ENCODE data around the gene AFG1L.
"Not testable (repeated sequence)": the region's sequence is repeated elsewhere in the genome, so short reads cannot be mapped to it uniquely, and the experiment has no call there.

Gene AFG1L

DNA sequence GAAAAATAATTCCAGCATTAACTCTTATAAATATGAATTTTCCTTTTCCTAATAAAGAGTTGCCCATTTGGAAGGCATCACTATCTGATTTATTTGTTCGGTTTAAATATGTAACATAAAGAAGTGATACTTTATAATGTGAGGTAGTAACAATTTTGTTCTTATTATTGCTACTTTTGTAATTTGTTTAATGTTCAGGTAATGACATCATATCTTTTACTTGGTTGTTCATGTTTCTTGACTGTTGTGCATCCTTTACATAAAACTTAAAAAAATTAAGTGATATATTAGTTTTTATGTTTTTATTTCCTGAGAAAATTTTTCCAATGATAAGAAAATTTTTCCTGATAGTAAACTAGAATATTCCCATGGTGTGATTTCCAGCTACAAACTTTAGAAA is 124.6 kb downstream of the AFG1L start:
- no peak for DNase-seq

DNA sequence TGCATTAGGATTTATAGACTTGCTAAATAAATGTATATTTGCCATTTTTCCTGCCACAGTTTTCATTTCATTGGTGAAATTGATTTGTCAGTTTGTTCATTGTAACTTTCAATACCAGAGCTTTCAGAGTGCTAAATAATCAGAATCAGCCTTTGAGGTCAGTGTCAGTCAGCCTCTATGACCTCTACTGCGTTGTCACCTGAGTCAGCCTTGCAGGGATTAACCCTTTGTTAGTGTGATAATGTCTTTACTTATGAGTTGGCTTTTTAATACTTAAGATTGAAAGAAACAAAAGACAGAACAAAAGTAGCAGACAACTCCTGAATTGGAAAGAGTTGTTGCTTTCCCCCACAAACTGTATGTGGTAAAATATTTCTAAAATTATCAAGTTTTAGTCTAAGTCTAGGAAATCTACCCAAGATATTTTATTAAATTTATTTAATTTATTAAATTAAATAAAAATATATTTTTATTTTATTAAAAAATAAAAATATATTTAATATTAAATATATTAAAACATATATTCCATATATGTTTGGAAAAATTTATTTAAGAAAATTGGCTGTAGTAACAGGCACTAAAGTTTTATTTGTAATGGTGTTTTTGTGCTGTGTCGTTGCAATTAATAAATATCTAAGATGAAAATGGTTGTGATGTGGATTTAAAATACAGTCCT is 125.2 kb downstream of the AFG1L start:
- DNase-seq: no peak

DNA sequence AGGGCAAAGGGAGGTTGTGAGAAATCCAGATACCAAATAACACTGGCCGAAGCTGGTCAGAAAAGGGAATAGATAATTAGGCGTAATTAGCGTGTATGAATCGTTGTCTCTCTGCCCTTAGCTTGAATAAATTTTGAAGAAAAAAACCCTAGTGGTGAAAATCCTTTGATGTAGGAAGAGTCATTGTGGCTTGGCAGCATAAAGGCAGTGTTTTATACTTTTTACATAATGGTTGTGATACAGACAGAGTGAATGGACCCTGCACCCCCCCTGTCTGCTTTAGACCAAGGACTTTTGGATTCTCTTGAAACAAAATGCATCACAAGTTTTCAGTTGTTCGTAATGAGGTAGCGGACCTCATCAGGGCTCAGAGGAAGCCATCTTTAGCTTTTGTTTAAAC is 126.5 kb downstream of the AFG1L start:
- DNase-seq: no peak

DNA sequence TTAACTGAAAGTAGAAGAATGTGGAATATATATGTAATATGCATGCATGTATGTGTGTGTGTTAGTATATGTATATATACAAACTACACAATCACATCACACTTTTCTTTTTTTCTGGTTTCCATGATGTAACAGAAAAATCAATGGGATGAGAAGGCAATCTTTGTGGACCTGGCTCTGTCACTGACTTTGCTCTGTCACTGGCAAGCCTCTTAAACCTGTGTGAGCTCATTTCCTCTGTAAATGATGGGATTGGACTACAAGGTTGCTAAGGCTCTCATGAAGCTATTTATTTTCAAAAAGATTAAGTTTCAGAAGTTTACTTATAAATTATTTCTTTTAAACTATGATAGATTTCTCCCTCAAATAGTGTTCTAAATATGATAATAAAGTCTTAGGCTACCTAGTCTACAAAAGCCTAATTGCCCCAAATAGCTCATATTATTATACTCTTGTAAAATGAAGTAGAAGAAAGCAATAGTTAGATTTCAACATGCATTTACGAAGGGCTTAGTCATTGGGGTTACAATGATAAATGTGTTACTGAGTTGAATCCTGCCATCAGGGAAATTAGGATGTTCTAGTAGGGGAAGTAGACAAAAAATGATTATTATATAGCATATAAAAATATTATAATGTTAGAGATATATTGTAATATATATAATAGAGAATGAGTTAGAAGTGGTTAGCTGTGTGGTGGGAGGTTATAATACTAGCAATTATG is 129.3 kb downstream of the AFG1L start:
- DNase-seq: peak; percentile 16

DNA sequence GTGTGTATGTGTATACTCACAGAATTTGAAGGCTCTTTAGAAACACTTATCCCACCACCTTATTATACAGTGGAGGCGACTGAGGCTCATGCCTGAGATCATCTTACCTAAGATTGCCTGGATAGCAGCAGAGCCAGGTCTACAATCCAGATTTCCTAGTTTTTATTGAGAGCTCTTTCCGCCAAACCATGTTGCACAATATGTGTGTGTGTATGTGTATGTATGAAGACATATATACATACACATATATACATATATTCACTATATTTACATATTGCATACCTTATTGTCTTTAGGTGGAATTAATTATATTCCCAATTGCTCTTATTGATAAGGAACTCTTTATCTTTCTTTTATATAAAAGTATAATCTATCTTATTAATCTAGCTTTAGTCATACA is 130.6 kb downstream of the AFG1L start:
- no peak for DNase-seq

DNA sequence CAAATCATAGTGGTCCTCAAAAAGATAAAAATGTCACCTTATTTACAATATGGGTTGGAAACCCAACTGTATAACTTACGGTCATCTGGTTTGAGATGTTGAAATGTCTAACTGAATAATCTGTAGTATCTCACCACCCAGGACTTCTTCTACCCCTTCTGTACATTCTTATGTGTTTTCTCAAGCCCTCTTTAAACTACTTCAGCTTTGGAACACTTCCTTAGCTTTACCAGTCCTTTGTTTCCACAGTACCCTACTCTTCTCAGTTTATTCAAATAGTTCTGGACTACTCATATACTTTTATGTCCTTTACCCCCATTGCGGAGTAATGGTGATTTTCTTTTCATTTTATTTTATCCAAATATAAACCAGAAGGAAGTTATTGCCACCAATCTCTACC is 137.3 kb downstream of the AFG1L start:
- DNase-seq: no peak

DNA sequence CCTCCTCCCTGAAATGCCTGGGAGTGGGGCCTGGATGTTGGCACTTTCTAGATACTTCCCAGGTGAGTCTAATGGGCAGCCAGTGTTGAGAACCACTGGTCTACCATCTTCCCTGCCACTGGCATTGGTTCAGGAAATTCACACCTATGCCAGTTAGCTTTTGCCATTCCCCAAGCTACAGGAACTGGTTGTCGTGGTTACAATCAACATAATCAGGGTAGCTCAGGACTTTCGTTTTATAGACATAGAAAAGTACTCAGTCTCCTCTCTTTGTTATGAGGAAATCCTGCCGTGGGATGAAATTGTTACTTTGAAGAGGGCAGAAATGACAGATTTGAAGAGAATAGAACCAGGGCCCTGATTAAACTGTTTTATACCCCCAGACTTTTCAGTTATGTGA is 137.9 kb downstream of the AFG1L start:
- no peak for DNase-seq

DNA sequence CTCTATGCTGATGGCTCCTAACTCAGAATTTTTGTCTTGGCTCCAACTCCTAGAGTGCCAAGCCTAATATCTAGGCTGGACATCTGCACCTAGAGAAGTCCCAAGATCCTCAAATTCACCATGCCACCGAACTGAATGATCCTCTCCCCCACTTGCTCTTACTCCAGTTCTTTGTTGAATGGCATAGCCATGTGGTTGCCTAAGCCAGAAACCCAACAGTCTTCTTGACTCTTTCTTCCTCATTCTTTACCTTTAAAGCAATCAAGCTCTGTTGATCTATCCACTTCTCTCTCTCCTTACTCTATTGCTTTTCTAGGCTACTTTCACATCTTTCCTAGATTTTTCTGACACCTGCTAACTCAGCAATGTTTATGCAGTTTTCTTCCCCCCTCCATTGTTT is 139.4 kb downstream of the AFG1L start:
- DNase-seq: no peak

DNA sequence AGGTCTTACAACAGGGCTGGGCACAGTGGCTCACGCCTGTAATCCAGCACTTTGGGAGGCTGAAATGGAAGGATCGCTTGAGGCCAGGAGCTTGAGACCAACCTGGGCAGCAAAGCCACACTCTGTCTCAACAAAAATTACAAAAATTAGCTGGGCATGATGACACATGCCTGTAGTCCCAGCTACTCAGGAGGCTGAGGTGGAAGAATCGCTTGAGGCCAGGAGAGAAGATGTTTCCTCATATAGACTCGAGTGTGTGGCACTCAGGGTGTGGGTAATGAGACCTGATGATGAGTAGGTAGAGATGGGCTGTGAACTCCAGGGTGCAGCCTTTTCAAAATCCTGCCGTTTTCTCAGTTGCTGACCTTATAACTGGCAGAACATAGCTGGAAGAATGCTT is 140.5 kb downstream of the AFG1L start:
- DNase-seq: no peak

DNA sequence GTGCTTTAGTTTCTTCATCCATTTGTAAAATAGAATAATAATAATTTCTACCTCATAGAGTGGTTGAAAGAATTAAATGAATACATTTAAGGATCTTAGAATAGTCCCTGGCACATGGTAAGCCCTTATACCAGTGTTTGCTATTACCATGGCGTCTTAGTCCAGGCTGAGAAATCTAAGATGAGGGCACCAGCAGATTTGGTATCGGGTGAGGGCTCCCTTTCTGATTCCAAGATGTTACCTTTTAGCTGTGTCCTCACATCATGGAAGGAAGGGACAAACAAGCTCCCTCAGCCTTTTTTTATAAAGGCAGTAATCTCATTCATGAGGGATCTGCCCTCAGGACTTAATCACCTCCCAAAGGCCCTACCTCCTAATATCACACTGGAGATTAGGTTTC is 141.9 kb downstream of the AFG1L start:
- no peak for DNase-seq

DNA sequence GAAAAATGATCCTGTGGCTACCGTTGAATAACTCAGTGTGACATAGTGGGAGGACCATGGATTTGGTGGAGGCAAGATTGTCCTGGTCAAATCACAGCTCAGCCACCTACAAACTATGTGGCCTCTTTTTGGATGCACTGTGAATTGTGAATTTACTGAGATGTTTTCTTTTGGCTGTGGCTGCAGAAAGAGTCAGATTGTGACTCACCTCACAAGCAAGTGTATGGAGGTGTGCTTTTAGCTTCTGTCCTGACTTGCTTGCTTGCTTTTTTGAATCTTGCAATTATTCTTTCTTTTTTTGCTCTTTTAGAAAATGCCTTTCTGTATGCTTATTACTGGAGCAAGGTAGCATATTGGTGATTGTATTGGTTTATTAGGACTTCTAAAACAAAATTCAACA is 143.0 kb downstream of the AFG1L start:
- no peak for DNase-seq

DNA sequence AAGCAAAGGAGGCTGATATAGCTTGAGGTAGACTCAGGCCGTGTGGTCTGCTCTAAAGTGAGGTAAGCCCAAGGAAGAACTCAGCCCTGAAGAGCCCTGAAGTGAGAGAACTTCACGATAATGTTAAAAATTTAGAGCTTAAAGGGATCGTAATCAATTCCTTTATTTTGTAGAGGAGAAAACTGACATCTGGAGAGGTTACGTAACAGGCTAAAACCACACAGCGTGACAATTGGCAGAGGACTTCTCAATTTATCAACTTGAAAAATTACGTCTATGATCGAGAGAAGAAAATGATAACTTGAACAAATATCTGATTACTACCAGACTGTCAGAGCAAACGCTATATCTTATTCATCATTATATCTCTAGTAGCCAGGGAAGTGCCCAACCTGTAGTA is 144.1 kb downstream of the AFG1L start:
- DNase-seq: peak; percentile 37

DNA sequence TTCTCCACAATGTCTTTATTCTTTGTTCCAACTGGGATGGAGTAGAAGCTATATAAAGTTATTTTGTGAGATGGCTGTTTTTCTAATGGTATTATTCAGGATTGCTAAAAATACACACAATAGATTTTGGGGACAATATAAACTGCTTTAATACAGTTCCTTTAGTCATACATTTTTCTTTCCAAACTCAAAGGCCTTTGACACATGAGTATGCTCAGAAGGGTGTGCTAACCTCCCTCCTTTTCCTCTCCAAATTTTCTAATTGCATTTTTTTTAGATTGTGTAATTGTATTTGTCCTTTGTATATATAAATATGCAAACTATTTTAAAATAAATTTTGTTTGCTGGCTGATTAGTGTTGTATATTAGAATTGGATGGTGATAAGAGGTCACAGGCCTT is 146.3 kb downstream of the AFG1L start:
- DNase-seq: no peak

DNA sequence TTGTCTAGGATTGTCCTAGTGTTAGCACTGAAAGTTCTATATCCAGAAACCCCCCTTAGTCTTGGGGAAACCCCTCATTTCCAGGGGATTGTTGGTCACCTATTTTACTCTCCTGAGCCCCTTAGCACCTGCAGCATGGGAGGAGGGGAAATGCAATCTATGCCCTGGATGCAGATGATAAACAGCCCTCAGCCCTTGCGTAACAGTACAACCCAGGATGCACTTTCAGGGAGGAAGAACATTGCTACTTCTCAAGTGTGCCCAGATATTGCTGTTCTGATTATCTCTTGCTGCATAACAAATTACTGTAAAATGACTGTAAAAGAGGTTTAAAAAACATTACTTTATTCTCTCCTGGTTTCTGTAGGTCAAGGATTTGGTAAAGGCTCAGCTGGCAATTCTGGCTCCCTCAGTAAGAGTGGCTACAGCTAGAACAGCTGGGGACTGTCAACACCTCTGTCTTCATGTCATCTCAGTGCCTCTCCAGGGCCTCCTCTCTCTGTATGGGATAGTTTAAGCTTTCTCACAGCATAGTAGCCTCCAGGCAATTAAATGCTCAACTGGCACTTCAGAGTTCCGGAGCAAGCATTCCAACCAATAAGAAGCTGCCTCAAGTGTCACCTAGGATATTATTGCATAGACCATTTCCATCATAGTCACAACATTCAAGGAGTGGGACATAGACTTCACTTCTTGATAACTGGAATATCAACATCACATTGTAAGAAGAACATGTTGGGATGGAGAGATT is 148.1 kb downstream of the AFG1L start:
- no peak for DNase-seq

DNA sequence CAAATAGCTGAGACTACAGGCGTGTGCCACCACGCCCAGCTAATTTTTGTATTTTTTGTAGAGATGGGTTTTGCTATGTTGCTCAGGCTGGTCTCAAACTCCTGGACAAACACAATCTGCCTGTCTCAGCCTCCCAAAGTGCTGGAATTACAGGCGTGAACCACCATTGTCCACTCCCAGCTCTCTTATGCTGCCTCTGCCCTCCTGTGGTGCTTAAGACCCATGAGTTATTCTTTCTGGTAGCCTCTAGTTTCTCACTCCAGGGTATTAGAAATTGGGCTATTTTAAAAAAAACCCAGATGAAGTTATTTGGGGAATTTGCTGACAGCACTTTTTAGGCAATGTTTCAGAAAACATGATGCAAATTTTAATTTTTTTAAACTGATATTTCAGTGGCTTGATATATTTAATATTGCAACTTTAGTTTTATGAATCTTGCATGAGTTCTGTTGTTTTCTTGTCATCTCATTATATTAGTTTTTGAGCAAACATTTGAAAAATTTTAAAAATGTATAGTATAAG is 151.8 kb downstream of the AFG1L start:
- DNase-seq: no peak

DNA sequence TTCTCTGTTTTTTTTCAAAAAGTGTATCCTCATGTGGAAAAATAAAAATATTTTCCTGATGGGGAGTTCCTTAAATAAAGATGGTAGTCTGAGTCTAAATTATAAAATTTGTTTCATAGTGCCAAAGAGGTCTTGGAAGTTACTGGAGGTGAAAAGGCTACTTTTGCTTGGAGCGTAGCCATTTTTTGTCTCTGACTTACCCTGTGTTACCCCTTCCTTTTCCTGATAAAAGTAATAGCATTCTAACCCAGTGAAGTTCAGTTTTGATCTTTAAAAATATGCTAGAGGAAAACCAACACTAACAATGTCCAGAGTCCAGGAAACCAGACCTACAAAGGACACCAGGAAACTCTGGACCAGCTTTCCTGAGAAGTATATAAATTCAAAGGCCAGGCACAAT is 153.6 kb downstream of the AFG1L start:
- DNase-seq: no peak

DNA sequence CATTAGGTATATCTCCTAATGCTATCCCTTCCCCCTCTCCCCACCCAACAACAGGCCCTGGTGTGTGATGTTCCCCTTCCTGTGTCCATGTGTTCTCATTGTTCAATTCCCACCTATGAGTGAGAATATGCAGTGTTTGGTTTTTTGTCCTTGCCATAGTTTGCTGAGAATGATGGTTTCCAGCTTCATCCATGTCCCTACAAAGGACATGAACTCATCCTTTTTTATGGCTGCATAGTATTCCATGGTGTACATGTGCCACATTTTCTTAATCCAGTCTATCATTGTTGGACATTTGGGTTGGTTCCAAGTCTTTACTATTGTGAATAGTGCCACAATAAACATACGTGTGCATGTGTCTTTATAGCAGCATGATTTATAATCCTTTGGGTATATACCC is 154.9 kb downstream of the AFG1L start:
- DNase-seq: not testable (repeated sequence)

DNA sequence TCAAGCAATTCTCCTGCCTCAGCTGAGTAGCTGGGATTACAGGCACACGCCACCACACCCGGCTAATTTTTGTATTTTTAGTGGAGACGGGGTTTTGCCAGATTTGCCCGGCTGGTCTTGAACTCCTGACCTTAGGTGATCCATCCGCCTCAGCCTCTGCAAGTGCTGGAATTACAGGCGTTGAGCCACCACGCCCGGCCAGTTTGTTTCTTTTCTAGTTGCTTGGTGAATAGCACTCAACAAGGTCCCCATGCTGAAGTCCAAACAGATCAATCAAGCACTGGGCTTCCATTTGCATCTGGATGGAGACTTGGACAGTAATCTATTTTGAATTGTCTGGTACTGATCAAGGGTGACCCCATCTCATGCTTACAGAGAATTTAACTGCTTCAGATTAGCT is 157.0 kb downstream of the AFG1L start:
- no peak for DNase-seq

DNA sequence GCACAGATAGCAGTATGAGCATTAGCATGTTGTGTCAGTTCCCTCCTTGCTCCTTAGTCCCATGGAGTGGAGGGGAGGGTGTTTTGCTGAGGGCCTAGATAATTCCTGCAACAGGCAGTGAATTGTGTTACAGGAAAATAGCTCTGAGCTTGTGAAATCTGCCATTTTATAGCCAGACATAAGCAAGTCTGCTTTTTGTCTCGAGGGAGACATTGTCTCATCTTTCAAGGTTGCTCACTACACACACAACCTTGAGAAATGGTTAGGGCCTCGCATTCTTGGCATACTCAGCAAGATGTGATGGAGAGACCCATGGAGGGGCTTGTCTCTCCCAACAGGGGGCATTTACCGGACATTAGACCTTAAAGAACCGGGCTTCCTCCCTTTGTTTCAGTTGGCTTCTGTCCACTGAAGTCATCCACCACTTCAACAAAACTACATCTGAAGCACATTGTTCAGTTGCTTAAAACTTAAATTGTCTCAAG is 157.9 kb downstream of the AFG1L start:
- no peak for DNase-seq

DNA sequence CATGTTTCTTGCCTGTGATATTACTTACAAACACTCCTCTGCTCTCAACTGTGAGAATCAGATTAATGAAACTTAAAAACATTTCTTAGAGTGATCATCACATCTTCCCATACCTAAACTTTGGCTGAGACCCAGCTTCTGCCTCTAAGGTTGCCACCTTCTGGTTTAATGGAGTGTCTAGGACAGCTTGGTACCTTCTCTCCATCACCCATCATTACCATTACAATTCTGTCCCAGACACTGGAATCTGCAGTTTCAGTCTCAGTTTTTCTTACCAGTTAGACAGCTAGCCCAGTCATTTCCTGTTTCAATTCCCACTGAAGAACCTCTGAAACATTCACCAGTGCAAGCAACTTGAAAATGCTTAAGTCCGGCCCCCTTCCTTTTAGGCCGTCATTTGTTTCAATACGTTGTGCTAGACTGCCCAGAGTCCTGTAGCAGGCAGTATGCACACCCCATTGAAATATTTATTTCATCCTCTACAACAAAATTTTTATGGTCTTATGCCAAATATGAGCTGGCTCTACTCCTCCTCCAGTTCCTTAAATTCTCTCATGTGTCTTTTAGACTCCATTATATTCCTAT is 158.8 kb downstream of the AFG1L start:
- DNase-seq: peak; percentile 81

DNA sequence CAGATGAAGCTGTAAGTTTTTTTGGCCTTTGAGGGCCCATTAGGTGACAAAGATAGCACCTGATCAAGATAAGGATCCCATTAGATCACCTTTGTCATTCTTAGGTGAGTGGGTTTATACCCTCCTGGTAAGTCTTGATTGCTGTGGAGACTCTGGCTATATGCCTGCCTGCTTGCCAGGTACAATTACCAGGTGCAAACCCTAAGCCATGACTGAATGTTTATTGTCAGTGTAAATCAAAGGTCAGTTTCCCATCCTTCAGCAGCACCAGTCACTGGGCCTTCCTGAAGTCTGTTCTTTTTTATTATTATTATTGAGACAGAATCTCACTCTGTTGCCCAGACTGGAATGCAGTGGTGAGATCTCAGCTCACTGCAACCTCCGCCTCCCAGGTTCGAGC is 159.5 kb downstream of the AFG1L start:
- no peak for DNase-seq

DNA sequence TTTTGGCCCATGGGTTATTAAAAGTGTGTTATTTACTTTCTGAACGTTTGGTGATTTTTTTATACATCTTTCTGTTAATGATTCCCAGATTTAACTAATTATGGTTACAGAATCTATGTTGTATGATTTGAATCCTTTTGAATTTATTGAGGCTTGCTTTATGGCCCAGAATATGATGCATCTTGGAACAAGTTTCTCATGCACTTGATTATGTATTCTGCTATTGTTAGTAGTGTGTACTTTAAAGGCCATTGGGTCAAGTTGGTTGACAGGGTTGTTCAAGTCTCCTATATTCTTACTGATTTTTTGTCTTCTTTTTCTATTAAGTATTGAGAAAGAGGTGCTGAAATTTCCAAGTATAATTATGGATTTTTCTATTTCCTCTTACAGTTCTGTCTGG is 160.8 kb downstream of the AFG1L start:
- DNase-seq: no peak

DNA sequence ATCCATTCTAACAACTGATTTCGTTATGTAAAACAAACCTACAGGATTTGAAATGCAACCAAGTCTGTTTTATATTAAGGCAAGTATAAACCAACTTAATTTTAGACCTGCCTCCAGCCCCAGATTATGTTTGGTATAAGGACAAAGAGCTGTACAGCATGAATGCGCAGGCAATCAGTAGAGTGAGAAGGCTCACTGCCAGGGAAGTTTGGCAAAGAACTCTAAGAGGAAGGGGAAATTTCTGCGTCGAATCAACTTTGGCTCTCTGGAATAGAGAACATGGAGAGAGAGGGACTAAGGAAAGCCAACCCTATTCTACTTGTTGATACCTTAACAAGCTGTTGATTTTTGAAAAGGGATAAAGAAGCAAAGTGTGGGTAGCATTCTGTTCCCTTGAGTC is 168.9 kb downstream of the AFG1L start:
- no peak for DNase-seq
